ENCODE results near the gene SHD.
"Not testable (repeated sequence)": the region's sequence is repeated elsewhere in the genome, so short reads cannot be mapped to it uniquely, and the experiment has no call there.

SHD gene

DNA sequence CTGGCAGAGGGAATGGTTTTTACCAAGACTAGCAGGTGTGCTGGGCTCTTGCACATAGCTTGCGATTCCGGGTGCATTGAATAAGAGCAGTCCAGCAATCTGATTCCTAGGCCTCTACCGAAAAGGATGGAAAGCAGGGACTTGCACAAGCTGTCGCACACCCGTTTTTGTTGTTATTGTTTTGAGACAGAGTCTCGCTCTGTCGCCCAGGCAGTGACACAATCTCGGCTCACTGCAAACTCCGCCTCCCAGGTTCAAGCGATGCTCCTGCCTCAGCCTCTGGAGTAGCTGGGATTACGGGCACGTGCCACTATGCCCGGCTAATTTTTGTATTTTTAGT, 44.2 kb upstream of the SHD start (continued):
- TF ChIP-seq, protein P1, sequence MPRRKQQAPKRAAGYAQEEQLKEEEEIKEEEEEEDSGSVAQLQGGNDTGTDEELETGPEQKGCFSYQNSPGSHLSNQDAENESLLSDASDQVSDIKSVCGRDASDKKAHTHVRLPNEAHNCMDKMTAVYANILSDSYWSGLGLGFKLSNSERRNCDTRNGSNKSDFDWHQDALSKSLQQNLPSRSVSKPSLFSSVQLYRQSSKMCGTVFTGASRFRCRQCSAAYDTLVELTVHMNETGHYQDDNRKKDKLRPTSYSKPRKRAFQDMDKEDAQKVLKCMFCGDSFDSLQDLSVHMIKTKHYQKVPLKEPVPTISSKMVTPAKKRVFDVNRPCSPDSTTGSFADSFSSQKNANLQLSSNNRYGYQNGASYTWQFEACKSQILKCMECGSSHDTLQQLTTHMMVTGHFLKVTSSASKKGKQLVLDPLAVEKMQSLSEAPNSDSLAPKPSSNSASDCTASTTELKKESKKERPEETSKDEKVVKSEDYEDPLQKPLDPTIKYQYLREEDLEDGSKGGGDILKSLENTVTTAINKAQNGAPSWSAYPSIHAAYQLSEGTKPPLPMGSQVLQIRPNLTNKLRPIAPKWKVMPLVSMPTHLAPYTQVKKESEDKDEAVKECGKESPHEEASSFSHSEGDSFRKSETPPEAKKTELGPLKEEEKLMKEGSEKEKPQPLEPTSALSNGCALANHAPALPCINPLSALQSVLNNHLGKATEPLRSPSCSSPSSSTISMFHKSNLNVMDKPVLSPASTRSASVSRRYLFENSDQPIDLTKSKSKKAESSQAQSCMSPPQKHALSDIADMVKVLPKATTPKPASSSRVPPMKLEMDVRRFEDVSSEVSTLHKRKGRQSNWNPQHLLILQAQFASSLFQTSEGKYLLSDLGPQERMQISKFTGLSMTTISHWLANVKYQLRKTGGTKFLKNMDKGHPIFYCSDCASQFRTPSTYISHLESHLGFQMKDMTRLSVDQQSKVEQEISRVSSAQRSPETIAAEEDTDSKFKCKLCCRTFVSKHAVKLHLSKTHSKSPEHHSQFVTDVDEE (CRISPR knock-in tag; IDR thresholded peaks at IDR 0.05), result no peak
- TF ChIP-seq, protein P2, sequence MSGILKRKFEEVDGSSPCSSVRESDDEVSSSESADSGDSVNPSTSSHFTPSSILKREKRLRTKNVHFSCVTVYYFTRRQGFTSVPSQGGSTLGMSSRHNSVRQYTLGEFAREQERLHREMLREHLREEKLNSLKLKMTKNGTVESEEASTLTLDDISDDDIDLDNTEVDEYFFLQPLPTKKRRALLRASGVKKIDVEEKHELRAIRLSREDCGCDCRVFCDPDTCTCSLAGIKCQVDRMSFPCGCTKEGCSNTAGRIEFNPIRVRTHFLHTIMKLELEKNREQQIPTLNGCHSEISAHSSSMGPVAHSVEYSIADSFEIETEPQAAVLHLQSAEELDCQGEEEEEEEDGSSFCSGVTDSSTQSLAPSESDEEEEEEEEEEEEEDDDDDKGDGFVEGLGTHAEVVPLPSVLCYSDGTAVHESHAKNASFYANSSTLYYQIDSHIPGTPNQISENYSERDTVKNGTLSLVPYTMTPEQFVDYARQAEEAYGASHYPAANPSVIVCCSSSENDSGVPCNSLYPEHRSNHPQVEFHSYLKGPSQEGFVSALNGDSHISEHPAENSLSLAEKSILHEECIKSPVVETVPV (CRISPR knock-in tag; IDR thresholded peaks at IDR 0.05), result no peak
- TF ChIP-seq PPARA (CRISPR knock-in tag; IDR thresholded peaks at IDR 0.05; ENCODE audit: borderline replicate concordance), result no peak
- TF ChIP-seq CSDC2 (CRISPR knock-in tag; IDR thresholded peaks at IDR 0.05), result no peak
- TF ChIP-seq OSR1 (CRISPR knock-in tag; IDR thresholded peaks at IDR 0.05), result no peak

DNA sequence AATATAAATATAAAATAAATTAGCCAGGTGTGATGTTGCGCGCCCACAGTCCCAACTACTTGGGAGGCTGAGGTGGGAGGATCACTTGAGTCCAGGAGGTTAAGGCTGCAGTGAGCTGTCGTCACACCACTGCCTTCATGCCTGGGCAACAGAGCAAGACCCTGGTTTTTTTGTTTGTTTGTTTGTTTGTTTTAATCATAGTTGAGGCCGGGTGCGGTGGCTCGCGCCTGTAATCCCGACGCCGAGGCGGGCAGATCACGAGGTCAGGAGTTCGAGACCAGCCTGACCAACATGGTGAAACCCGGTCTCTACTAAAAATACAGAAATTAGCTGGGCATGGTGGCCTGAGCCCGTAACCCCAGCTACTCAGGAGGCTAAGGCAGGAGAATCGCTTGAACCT, 41.6 kb upstream of the SHD start:
- not testable (repeated sequence) for ATAC-seq

DNA sequence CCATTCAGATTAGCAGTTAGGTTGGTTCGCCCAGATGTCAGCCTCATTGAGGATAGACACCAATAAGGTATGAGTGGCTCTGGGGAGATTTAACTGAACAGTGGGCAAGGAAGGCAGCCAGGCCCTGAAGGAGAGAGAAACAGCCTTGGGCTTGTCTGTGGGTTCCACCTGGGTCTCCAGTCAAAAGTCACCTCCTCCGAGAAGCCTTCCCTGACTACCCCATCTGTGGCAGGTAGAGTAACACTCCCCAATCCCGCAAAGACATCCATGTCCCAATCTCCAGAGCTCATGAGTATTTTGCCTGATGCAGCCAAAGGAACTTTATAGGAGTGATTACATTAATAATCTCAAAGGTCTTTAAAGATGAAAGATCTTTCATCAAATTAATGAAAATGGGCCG, 40.2 kb upstream of the SHD start:
- ATAC-seq, result no peak

DNA sequence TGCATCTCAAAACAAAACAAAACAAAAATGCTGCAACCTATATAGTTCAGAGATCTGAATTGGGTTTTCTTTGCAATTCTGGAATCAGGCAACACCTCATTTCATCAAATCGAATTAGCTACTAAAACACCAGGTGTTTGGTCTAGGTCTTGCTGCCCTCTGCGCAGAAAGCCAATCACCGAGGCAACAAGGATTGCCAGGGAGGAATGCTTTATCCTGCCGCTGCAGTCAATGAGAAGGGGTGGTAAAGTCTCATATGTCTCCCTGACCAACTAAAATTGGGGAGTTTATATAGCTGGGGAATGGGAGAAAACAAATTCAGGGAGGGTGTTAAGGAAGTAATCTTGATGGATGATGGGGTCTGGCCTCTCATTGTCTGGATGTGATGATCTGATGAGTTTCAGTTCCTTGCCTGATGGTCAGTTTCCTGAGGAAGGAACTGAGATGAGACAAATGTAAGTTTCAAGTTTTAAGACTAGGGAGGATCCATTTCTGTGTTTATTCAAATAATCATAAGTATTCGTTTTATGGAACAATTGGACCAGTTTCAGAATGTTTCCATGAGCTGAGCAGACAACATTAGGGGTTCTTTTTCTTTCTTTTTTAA, 37.1 kb upstream of the SHD start:
- no peak for TF ChIP-seq ZC3H10 (CRISPR knock-in tag; IDR thresholded peaks at IDR 0.05)
- TF ChIP-seq, protein P2 (CRISPR knock-in tag; IDR thresholded peaks at IDR 0.05), result no peak
- ATAC-seq, result no peak

More for the DNA sequence above, 40.2 kb upstream of the SHD start:
- TF ChIP-seq TOX (CRISPR knock-in tag; IDR thresholded peaks at IDR 0.05; ENCODE audit: borderline replicate concordance) (no peak), OSR1 (CRISPR knock-in tag; IDR thresholded peaks at IDR 0.05) (no peak), RARB (CRISPR knock-in tag; IDR thresholded peaks at IDR 0.05) (no peak)
- TF ChIP-seq, protein P3, sequence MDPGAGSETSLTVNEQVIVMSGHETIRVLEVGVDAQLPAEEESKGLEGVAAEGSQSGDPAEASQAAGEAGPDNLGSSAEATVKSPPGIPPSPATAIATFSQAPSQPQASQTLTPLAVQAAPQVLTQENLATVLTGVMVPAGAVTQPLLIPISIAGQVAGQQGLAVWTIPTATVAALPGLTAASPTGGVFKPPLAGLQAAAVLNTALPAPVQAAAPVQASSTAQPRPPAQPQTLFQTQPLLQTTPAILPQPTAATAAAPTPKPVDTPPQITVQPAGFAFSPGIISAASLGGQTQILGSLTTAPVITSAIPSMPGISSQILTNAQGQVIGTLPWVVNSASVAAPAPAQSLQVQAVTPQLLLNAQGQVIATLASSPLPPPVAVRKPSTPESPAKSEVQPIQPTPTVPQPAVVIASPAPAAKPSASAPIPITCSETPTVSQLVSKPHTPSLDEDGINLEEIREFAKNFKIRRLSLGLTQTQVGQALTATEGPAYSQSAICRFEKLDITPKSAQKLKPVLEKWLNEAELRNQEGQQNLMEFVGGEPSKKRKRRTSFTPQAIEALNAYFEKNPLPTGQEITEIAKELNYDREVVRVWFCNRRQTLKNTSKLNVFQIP (CRISPR knock-in tag; IDR thresholded peaks at IDR 0.05; ENCODE audit: borderline replicate concordance, low read depth), result no peak
- TF ChIP-seq, protein P2 (CRISPR knock-in tag; IDR thresholded peaks at IDR 0.05), result no peak

DNA sequence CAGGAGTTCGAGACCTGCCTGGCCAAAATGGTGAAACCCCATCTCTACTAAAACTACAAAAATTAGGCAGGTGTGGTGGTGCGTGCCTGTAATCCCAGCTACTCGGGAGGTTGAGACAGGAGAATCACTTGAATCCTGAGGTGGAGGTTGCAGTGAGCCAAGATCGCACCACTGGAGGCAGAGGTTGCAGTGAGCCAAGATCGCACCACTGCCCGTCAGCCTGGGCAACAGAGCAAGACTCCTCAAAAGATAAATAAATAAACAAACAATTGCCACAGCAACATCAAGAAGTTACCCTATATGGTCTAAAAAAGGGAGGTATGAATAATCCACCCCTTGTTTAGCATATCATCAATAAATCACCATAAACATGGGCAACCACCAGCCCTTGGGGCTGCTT, 33.1 kb upstream of the SHD start:
- ATAC-seq, result not testable (repeated sequence)

DNA sequence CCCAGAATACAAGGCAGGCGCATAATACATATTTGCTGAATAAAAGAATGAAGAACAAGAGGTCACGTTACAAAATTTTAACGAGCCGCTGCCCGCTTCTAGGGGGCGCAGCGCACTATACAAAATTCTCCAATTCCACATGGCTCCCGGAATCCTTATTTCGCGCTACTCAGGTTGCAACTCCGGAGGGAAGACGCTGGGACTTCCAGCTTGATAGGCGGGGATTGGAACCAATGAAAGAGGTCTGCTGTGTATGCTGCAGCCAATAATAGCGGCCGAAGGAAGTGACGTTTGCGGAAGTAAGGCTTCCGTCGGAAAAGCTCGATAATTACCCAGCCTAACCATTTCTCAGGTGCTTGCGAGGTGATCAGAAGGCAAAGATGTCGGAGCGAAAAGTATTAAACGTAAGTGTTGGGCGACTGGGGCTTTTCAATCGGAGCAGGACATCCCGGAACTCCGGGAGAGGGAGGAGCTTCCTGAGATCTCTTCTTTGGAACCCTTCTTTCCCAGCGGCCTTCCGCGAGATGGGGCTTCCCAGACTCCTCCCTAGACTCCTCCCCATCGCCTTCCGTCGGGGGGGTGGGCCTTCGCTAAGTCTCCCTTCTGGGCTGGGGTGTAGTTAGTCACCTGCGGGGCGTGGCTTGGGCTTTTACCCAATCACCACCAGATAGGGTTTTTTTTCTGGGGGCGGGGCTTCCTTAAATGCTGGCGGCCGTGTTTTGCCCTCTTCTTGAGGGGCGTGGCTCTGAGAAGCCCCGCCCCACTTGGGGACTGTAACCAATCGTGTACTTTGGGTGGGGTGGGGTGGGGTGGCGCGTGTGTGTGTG, 32.1 kb upstream of the SHD start, which contains the start of gene YJU2:
Gene YJU2, plus strand, starts transcription at position 314 of the 827 bp plus-strand sequence. Its CDS starts 67 bp downstream, at position 381.
- TF ChIP-seq OSR1 (CRISPR knock-in tag; IDR thresholded peaks at IDR 0.05) (no peak), ISL1 (CRISPR knock-in tag; IDR thresholded peaks at IDR 0.05) (no peak), ZNF70 (CRISPR knock-in tag; IDR thresholded peaks at IDR 0.05) (peak; percentile 89)
- TF ChIP-seq, protein P4, sequence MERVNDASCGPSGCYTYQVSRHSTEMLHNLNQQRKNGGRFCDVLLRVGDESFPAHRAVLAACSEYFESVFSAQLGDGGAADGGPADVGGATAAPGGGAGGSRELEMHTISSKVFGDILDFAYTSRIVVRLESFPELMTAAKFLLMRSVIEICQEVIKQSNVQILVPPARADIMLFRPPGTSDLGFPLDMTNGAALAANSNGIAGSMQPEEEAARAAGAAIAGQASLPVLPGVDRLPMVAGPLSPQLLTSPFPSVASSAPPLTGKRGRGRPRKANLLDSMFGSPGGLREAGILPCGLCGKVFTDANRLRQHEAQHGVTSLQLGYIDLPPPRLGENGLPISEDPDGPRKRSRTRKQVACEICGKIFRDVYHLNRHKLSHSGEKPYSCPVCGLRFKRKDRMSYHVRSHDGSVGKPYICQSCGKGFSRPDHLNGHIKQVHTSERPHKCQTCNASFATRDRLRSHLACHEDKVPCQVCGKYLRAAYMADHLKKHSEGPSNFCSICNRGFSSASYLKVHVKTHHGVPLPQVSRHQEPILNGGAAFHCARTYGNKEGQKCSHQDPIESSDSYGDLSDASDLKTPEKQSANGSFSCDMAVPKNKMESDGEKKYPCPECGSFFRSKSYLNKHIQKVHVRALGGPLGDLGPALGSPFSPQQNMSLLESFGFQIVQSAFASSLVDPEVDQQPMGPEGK (CRISPR knock-in tag; IDR thresholded peaks at IDR 0.05; ENCODE audit: borderline replicate concordance), result peak; percentile 18; the same call in 1 of the 2 replicates
- TF ChIP-seq, protein P1 (CRISPR knock-in tag; IDR thresholded peaks at IDR 0.05), result no peak
- ATAC-seq, result peak; percentile 98
